GM12878 (cell line): Measurements from ENCODE around the gene SQOR.

Experiments
- BCL3 ChIP-seq: IDR thresholded peaks from 2 replicates; pipeline ENCODE4 v1.6.1; 2011; ENCODE audit warnings: borderline replicate concordance, low read depth, mild to moderate bottlenecking, moderate library complexity, low read length; ENCODE audit not compliant: insufficient read depth, poor library complexity, severe bottlenecking
- CTCF ChIP-seq, 3 experiments: IDR thresholded peaks in 2 of 3; conservative IDR thresholded peaks in 1 of 3; 2 replicates each; pipeline ENCODE4 v1.5.1; 2011; ENCODE audit warnings: low read depth in 3 of 3, low read length in 3 of 3, mild to moderate bottlenecking in 3 of 3, control low read depth in 2 of 3, moderate library complexity in 2 of 3, inconsistent platforms in 1 of 3, mixed read lengths in 1 of 3; ENCODE audit not compliant: control insufficient read depth in 2 of 3, insufficient read depth in 1 of 3; ENCODE audit errors: extremely low read depth in 1 of 3
- ETV6 ChIP-seq, 2 experiments: fragments of 450-650 bp in 1 of 2; IDR thresholded peaks in 1 of 2; conservative IDR thresholded peaks in 1 of 2; 2 replicates each; pipeline ENCODE4 v1.6.1; 2014; ENCODE audit warnings: antibody characterized with exemption in 1 of 2, borderline replicate concordance in 1 of 2, low read depth in 1 of 2, mild to moderate bottlenecking in 1 of 2, moderate library complexity in 1 of 2
- MYC ChIP-seq: IDR thresholded peaks from 2 replicates; pipeline ENCODE4 v1.6.1; 2011; ENCODE audit warnings: mild to moderate bottlenecking, low read length, moderate library complexity, inconsistent platforms; ENCODE audit not compliant: insufficient read depth, insufficient replicate concordance, insufficient read length, severe bottlenecking
- RCOR1 ChIP-seq: conservative IDR thresholded peaks from 2 replicates; pipeline ENCODE4 v1.6.1; 2012; ENCODE audit warnings: low read depth, low read length, improper control_type of control experiment
- REST ChIP-seq: IDR thresholded peaks from 2 replicates; pipeline ENCODE4 v1.6.1; 2012; ENCODE audit warnings: mild to moderate bottlenecking, low read depth, low read length
- STAT3 ChIP-seq: IDR thresholded peaks from 2 replicates; pipeline ENCODE4 v1.6.1; 2011; ENCODE audit warnings: low read depth, low read length, improper control_type of control experiment

- no peak for TF ChIP-seq ETV6 (conservative IDR thresholded peaks at IDR 0.05 in 1 of 2, IDR thresholded peaks at IDR 0.05 in 1 of 2; ENCODE audit: borderline replicate concordance in 1 of 2, low read depth in 1 of 2)
- no peak for TF ChIP-seq CTCF (IDR thresholded peaks at IDR 0.05 in 2 of 3, conservative IDR thresholded peaks at IDR 0.05 in 1 of 3; ENCODE audit: control insufficient read depth in 2 of 3, extremely low read depth in 1 of 3, insufficient read depth in 1 of 3, low read depth in 3 of 3, low read length in 3 of 3)
- TF ChIP-seq MYC, result no peak
- TF ChIP-seq BCL3, result no peak
- TF ChIP-seq REST, result no peak
- TF ChIP-seq STAT3, result no peak
- TF ChIP-seq RCOR1, result no peak
Measured at GRCh38 chr15:45704329-45705249, 69.8 kb downstream of the SQOR start.
